Smooth muscle cell of bladder (primary cell): ENCODE data around the gene HOXD10. TPM values are rescaled to one million over a fixed set of nuclear protein-coding genes. Genes with fewer than 3 reads are reported as not detected.

Source experiments
- total RNA-seq: library from RNA; depleted of rRNA; stranded (reverse); fragments of >200 nt; gene quantifications from 2 replicates; pipeline ENCODE4 v1.2.3, GENCODE V29; 2014

HOXD10 gene
- total RNA-seq: under 0.01 and 0.18 TPM in 2 replicates

DNA sequence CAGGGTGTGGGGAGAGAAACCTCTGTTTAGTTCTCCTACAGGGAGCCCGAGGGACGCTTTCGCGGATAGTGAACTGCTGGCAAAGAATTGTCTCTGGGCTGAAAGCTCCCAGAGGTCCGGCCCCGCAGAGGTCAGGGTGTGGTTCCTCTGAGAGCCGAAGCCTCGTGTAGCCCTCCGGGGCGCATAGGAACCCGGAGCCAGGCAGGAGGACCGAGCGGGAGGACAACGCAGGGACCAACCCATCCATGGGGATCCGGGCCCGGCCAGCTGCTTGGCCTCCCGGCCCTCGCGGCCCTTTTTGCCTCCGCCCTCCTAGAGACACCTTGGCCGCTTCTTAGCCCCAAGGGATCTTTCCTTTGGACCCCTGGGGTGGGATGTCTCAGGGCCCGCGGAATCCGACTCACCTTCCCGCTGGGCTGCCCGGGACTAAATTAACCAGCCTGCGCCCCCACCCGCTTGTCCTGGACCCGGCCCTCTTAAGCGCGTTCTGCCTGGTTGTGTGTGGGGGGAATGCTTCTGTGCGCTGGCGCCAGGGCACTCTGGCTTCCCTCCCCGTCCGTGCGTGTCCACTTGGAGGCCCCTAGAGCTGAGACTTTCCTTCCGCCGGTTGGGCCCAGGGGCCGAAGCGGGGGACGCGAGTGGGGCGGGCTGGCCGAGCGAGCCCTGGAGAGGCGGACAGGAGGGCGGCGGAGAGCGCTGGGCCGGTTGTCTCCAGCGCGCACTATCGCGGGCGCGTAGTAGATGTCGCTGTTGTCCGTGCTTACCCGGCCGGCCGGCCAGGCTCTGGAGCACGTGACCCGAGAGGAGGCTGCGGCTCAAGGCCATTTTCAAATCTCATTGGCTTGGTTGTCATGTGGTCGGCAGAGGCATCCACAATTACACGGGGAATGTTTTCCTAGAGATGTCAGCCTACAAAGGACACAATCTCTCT, at the start of gene HOXD10:
Gene HOXD10, plus strand, starts transcription at position 896 of the 931 bp plus-strand sequence. CDS start 56 bp downstream, outside the sequence.

DNA sequence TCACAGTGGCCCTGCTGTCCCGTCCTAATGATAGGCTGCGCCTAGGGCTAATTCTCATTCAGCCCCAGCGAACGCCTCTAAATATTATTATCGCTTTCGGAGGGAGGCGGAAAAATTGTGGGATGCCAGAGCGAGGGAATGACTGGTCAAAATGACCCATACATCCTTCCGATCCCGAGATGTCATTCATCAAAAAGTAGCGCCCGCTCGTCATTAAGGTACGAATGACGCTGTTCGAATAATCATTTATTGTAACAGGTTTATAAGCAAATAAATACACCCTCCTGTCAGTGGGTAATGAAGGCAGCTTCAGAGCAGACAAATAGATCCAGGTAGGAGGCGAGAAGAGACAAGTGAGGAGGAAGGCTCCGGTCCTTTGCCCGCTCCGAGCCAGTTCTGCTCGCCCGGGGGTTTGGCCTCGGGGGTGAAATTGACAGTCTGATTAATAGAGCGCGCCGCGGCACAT, 32.7 kb upstream of the HOXD10 start, which contains the start of gene EVX2:
Gene EVX2, minus strand, starts transcription at position 167 of the 466 bp plus-strand sequence. CDS start 186 bp downstream, outside the sequence.

DNA sequence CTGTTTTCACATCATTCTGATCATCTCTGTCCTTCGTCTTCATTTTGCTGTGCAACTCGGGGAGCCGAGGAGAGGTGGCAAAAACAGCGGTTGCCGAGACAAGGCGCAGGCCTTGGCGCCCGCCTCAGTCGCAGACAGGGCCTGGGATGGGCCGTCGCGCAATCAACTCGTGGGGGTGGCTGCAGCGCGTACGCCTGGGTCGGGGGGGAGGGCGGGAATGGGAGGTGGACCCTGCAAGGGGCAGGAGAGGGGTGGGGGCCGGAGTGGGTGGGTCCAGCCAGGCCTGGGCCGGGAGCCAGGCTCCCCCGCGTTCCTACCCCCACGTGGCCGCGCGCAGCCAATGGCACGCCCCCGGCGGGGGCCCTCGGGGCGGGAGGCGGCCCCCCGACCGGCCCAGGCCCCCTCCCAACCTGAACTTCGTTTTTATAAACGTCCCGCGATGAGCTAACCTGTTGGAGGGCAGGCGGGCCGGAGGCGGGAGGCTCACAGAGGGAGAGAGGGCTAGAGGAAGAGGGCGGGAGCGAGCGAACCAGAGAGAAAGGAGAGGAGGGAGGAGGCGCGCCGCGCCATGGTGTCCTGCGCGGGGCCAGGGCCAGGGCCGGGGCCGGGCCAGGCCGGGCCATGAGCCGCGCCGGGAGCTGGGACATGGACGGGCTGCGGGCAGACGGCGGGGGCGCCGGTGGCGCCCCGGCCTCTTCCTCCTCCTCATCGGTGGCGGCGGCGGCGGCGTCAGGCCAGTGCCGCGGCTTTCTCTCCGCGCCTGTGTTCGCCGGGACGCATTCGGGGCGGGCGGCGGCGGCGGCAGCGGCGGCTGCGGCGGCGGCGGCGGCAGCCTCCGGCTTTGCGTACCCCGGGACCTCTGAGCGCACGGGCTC, 24.1 kb upstream of the HOXD10 start, which contains the start of gene HOXD13:
Gene HOXD13, plus strand, starts transcription at position 452 of the 875 bp plus-strand sequence. Its CDS starts 170 bp downstream, at position 622.

DNA sequence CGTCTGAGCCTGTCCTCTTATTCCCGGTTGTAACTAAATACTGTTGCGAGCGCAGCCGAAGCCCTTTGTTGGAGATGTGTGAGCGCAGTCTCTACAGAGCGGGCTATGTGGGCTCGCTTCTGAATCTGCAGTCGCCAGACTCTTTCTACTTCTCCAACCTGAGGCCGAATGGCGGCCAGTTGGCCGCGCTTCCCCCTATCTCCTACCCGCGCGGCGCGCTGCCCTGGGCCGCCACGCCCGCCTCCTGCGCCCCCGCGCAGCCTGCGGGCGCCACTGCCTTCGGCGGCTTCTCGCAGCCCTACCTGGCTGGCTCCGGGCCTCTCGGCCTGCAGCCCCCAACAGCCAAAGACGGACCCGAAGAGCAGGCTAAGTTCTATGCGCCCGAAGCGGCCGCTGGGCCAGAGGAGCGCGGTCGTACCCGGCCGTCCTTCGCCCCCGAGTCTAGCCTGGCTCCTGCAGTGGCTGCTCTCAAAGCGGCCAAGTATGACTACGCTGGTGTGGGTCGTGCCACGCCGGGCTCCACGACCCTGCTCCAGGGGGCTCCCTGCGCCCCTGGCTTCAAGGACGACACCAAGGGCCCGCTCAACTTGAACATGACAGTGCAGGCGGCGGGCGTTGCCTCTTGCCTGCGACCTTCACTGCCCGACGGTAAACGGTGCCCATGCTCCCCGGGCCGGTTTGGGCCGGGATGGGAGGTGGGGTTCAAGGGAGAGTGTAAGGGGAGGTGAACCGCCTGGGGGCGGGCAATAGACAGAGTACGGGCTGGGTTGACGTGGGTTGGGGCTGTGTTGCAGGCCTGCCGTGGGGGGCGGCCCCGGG, 16.6 kb upstream of the HOXD10 start, which contains the start of gene HOXD12:
Gene HOXD12, plus strand, starts transcription at position 68 of the 819 bp plus-strand sequence. Its CDS starts 7 bp downstream, at position 75.

DNA sequence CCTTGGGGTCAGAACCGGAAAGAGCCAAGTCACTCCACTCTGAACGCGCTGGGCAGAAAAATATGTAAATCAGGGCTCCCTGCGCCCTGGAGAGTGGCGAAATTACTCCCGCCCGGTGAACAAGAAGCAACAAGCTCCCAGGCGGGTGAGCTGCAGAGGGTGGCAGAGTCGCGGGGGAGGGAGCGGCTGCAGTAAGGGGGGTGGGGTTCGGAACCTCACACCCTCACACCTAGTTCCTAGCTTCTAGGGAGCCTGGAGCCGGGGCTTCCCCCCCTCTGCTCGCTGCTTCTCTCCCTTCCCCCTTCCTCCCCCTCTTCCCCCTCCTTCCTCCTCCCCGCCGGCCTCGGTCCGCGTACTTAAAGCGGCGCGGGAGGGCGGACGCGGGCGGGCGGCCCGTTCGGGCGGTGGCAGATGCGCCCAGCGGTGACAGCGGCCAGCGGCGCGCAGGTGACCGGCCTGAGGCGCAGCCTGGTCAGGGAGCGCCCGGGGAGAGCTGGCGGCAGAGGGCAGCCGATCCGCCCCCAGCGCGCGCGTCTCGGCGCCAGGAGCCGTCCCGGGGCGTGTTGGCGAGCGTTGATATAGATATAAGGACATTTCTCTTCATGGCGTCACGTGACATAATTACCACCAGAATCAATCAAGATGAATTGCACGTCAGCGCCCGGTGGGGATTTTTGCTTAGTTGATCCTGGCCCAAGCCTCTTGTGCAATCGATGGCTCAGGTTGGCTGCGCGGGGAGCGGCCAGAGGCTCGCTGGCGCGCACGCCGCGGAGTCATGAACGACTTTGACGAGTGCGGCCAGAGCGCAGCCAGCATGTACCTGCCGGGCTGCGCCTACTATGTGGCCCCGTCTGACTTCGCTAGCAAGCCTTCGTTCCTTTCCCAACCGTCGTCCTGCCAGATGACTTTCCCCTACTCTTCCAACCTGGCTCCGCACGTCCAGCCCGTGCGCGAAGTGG, 9.7 kb upstream of the HOXD10 start, which contains the start of gene HOXD11:
Gene HOXD11, plus strand, starts transcription at position 700 of the 959 bp plus-strand sequence. Its CDS starts 76 bp downstream, at position 776.

DNA sequence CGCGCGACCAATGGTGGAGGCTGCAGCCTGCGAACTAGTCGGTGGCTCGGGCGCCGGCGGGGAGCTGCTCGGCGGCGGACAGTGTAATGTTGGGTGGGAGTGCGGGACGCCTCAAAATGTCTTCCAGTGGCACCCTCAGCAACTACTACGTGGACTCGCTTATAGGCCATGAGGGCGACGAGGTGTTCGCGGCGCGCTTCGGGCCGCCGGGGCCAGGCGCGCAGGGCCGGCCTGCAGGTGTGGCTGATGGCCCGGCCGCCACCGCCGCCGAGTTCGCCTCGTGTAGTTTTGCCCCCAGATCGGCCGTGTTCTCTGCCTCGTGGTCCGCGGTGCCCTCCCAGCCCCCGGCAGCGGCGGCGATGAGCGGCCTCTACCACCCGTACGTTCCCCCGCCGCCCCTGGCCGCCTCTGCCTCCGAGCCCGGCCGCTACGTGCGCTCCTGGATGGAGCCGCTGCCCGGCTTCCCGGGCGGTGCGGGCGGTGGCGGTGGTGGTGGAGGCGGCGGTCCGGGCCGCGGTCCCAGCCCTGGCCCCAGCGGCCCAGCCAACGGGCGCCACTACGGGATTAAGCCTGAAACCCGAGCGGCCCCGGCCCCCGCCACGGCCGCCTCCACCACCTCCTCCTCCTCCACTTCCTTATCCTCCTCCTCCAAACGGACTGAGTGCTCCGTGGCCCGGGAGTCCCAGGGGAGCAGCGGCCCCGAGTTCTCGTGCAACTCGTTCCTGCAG, 6.3 kb downstream of the HOXD10 start, which contains the start of gene HOXD9:
Gene HOXD9, plus strand, starts transcription at position 37 of the 728 bp plus-strand sequence. Its CDS starts 50 bp downstream, at position 87.

DNA sequence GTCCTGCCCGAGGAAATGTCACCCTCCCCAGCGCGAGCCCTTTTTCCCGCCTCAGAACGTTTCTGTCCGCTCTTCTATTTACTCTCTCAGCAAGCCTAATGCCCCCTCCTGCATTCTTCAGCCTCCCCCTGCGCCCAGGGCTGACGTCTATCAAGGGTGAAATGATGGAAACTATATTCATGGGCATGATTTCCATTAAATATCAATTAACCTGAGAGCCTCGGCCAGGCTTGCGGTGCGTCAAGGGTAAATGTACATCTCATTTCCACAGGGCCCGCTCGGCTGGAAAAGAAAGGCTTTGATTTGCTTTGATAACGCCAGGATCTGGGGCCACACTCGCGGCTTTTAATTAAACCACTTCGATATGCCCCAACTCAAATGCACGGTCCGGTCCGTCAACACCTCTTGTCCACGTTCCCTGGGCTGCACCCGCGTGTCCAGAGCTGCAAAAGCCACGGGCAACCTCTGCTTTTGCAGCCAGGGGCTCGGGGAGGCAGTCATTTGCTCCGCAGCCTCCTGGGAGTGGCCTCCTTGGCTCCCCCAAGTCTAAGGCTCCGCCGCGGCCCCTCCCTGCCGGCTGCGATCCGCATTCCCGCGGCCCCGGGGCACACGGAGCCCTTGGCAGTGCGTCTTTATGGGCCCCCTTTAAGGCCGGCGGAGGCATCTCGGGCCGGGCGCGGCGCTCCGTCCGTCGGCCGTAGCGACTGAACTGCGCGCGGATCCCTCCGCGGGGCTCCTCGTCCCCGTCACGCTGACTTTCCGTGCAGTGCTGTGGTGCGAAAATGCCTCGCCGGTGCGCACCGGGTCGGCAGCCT, 12.6 kb downstream of the HOXD10 start, which contains the start of gene HOXD8:
Gene HOXD8, plus strand, starts transcription at position 724 of the 815 bp plus-strand sequence. CDS start 662 bp downstream, outside the sequence.

DNA sequence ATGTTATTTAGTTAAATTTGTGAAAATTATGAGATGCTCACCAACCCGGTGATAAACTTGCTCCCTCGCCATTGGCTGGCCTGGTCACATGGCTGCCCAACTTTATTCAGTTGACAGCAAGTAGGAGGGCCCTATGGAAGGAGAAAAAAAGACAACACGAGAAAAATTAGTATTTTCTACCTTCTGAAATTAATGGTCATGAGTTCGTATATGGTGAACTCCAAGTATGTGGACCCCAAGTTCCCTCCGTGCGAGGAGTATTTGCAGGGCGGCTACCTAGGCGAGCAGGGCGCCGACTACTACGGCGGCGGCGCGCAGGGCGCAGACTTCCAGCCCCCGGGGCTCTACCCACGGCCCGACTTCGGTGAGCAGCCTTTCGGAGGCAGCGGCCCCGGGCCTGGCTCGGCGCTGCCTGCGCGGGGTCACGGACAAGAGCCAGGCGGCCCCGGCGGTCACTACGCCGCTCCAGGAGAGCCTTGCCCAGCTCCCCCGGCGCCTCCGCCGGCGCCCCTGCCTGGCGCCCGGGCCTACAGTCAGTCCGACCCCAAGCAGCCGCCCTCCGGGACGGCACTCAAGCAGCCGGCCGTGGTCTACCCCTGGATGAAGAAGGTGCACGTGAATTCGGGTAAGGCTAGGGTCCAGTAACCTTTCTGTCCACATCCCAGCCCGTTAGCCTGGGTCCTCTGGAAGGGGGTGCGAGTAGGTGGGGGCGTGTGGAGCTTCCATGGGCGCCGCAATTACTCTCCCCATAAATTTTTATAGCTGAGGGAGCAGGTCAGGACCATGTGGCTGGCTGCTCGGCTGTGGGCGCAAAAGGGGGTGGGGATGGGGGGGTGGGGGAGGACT, 35.1 kb downstream of the HOXD10 start, which contains the start of gene HOXD4:
Gene HOXD4, plus strand, starts transcription at position 109 of the 846 bp plus-strand sequence. Its CDS starts 84 bp downstream, at position 193.

DNA sequence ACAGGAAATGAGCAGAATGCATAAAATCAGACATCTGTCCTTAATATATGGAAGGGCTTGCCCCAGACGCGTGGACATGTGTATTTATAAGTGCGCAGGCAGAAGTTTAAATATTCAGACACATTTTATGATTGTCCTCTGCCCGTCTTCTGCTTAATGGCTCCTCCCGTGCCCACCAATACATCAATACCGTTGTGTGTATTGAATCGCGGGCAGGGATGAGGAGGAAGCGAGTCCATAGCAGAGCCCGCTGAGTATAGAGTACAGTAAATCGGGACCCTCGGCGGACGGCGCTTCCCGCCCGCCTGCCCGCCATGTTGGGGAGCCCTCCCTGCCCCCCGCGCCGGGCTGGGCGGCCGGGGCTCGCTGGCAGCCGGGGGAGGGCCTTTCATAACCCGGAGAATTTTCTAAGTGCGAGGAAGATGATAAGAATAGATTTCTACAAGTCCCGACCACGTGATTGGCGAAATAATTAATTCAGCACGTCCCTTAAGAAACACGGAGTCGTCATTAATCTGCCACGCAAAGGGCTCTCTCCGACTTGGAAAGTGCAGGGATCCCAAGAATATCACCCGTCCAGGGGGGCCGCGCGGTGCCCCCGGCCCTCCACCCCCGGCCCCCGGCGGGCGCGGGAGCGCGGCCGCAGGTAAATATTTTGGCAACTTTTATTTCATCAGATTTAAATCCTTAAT, 40.4 kb downstream of the HOXD10 start, which contains the start of gene HOXD3:
Gene HOXD3, plus strand, starts transcription at position 501 of the 692 bp plus-strand sequence. CDS start 11,808 bp downstream, outside the sequence.

Other genes starting within 250 kb of the HOXD10 start
- gene LNPK, start 114.5 kb upstream of the HOXD10 start, total RNA-seq: 20.1 and 28.8 TPM in 2 replicates
- gene EVX2, start 32.8 kb upstream of the HOXD10 start, total RNA-seq: under 0.01 TPM in 1 of 2 replicates, not detected in the other
- 0.09 and 0.28 TPM in 2 replicates for gene HOXD13, start 24.1 kb upstream of the HOXD10 start, total RNA-seq
- gene HOXD12, start 17.0 kb upstream of the HOXD10 start, total RNA-seq: not detected in 2 replicates
- gene HOXD11, start 9.5 kb upstream of the HOXD10 start, total RNA-seq: 0.14 and 0.18 TPM in 2 replicates
- 0.18 and 0.28 TPM in 2 replicates for gene HOXD9, start 5.9 kb downstream of the HOXD10 start, total RNA-seq
- 1.1 and 1.6 TPM in 2 replicates for gene HOXD8, start 12.9 kb downstream of the HOXD10 start, total RNA-seq
- gene HOXD4, start 34.8 kb downstream of the HOXD10 start, total RNA-seq: under 0.01 and 0.18 TPM in 2 replicates
- 0.14 and 0.28 TPM in 2 replicates for gene HOXD3, start 40.5 kb downstream of the HOXD10 start, total RNA-seq
- not detected in 2 replicates for gene HOXD1, start 71.9 kb downstream of the HOXD10 start, total RNA-seq
- 18.5 and 24.2 TPM in 2 replicates for gene MTX2, start 152.7 kb downstream of the HOXD10 start, total RNA-seq